OCI-LY3 (cell line): ENCODE results near the gene ESRRG.

Experiments
- H2AFZ ChIP-seq: fragments of 200-600, 300-600 bp; shearing (Covaris generic); 2 replicates; pipeline ENCODE4 v1.6.0; 2014; ENCODE audit warnings: antibody characterized with exemption, low read depth, low read length
- H3K27ac ChIP-seq: fragments of 200-600, 300-600 bp; sonication (generic); 2 replicates; pipeline ENCODE4 v1.5.1; 2014; ENCODE audit warnings: mild to moderate bottlenecking, low read length, moderate library complexity, mixed read lengths
- H3K27me3 ChIP-seq: fragments of 200-600, 300-600 bp; sonication (generic); 2 replicates; pipeline ENCODE4 v1.6.1; 2014; ENCODE audit warnings: low read depth, low read length, mixed read lengths
- H3K36me3 ChIP-seq: fragments of 200-600, 300-600 bp; sonication (generic); replicated peaks from 2 replicates; pipeline ENCODE3; 2014; ENCODE audit warnings: low read depth, low read length, mixed read lengths
- H3K4me1 ChIP-seq: fragments of 300-600, 200-600 bp; sonication (generic); 2 replicates; pipeline ENCODE4 v1.6.1; 2014; ENCODE audit warnings: low read length, mixed read lengths
- H3K4me2 ChIP-seq: fragments of 200-600, 300-600 bp; sonication (generic); 2 replicates; pipeline ENCODE4 v1.6.1; 2014; ENCODE audit warnings: low read length, mixed read lengths
- H3K4me3 ChIP-seq: fragments of 300-600, 200-600 bp; sonication (generic); 2 replicates; pipeline ENCODE4 v1.5.1; 2014; ENCODE audit warnings: antibody characterized with exemption, mild to moderate bottlenecking, low read length, moderate library complexity
- H3K79me2 ChIP-seq: fragments of 300-600, 200-600 bp; shearing (Covaris generic); 2 replicates; pipeline ENCODE4 v1.6.1; 2014; ENCODE audit warnings: mild to moderate bottlenecking, low read length, mixed read lengths
- H3K9ac ChIP-seq: fragments of 300-600, 200-600 bp; shearing (Covaris generic); 2 replicates; pipeline ENCODE4 v1.6.0; 2014; ENCODE audit warnings: mild to moderate bottlenecking, low read length, moderate library complexity
- H3K9me3 ChIP-seq: fragments of 200-600, 300-600 bp; shearing (Covaris generic); 2 replicates; pipeline ENCODE4 v1.6.1; 2014; ENCODE audit warnings: low read length, mixed read lengths; ENCODE audit not compliant: insufficient read depth
- H4K20me1 ChIP-seq: fragments of 200-600, 300-600 bp; sonication (generic); 2 replicates; pipeline ENCODE4 v1.6.1; 2016; ENCODE audit warnings: low read length, mixed read lengths; ENCODE audit not compliant: insufficient read depth
- CTCF ChIP-seq: fragments of 200-600, 300-600 bp; sonication (generic); IDR thresholded peaks from 2 replicates; pipeline ENCODE4 v1.5.1; 2014; ENCODE audit warnings: antibody characterized with exemption, low read length, low read depth
- EZH2phosphoT487 ChIP-seq: fragments of 200-600 bp; shearing (Covaris generic); IDR thresholded peaks from 2 replicates; pipeline ENCODE4 v1.6.1; 2018; ENCODE audit warnings: antibody characterized with exemption, mixed run types, low read depth

Gene ESRRG

GRCh38 chr1:216665856-216666255 is 57.4 kb downstream of the ESRRG start:
- H4K20me1 ChIP-seq: no peaks in the 10 kb centered on the region
- no peaks in the 10 kb centered on the region for H3K9me3 ChIP-seq
- H3K9ac ChIP-seq: no peak overlapping the region
- no peaks in the 10 kb centered on the region; the same call in 1 of the 2 replicates for H3K27me3 ChIP-seq
- no peaks in the 10 kb centered on the region for H3K4me1 ChIP-seq
- H3K4me3 ChIP-seq: no peak overlapping the region
- no peak for TF ChIP-seq CTCF
- no peaks in the 10 kb centered on the region for H3K79me2 ChIP-seq
- H3K27ac ChIP-seq: no peak overlapping the region
- H3K4me2 ChIP-seq: no peak overlapping the region
- no peaks in the 10 kb centered on the region for H3K36me3 ChIP-seq
- H2AFZ ChIP-seq: no peak overlapping the region

DNA sequence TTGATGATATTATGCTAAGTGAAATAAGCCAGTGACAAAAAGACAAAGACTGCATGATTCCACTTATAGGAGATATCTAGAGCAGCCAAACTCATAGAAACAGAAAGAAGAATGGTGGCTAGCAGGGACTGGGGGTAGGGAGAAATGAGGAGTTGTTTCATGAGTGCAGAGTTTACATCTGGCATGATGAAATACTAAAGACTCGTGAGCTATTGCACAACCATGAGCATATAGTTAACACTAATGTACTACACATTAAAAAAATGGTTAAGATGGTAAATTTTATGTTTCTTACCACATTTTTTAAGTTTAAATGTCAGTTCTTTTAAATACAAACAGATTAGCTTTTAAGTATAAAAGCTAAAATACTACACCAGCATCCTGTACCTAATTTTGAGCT is 57.8 kb downstream of the ESRRG start:
- H3K4me2 ChIP-seq: no peak overlapping the region
- H3K27me3 ChIP-seq: no peaks in the 10 kb centered on the region; the same call in 1 of the 2 replicates
- TF ChIP-seq EZH2phosphoT487 (no peak), CTCF (no peak)
- H3K4me3 ChIP-seq: no peak overlapping the region
- H3K4me1 ChIP-seq: no peaks in the 10 kb centered on the region
- no peaks in the 10 kb centered on the region for H3K36me3 ChIP-seq
- H3K9ac ChIP-seq: no peak overlapping the region
- H4K20me1 ChIP-seq: no peaks in the 10 kb centered on the region
- H2AFZ ChIP-seq: no peak overlapping the region
- H3K27ac ChIP-seq: no peak overlapping the region
- no peaks in the 10 kb centered on the region for H3K79me2 ChIP-seq
- no peaks in the 10 kb centered on the region for H3K9me3 ChIP-seq

DNA sequence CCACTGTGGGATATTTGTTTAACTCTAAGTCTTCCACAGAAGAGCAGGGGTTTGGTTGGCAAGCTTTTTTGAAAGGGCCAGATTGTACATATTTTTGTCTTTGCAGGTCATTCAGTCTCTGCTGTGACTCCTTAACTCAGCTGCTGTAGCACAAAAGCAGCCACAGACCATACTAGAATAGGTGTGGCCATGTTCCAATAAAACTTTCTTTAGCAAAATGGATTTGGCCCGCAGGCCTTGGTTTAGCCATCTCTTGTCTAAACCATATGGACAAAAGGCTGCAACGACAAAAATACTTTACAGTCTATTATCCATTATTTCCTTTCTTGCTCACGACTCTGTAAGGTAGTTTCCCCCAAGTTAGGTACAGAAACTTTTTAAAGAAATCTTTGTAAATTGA is 60.5 kb downstream of the ESRRG start:
- TF ChIP-seq EZH2phosphoT487 (no peak), CTCF (no peak)
- no peak overlapping the region for H3K9ac ChIP-seq
- H3K4me3 ChIP-seq: no peak overlapping the region
- no peaks in the 10 kb centered on the region for H3K36me3 ChIP-seq
- H3K9me3 ChIP-seq: no peaks in the 10 kb centered on the region
- H3K27ac ChIP-seq: no peak overlapping the region
- no peaks in the 10 kb centered on the region for H3K4me1 ChIP-seq
- H3K27me3 ChIP-seq: peaks cover 7% of the 10 kb centered on the region; the same call in 1 of the 2 replicates
- no peak overlapping the region for H3K4me2 ChIP-seq
- H2AFZ ChIP-seq: no peak overlapping the region
- no peaks in the 10 kb centered on the region for H4K20me1 ChIP-seq
- no peaks in the 10 kb centered on the region for H3K79me2 ChIP-seq

GRCh38 chr1:216660561-216660960 is 62.7 kb downstream of the ESRRG start:
- H3K4me3 ChIP-seq: no peak overlapping the region
- no peaks in the 10 kb centered on the region for H3K9me3 ChIP-seq
- H3K27me3 ChIP-seq: peaks cover 7% of the 10 kb centered on the region; the same call in 1 of the 2 replicates
- H3K4me2 ChIP-seq: no peak overlapping the region
- TF ChIP-seq EZH2phosphoT487: no peak
- TF ChIP-seq CTCF: no peak
- no peak overlapping the region for H3K27ac ChIP-seq
- no peak overlapping the region for H2AFZ ChIP-seq
- no peaks in the 10 kb centered on the region for H3K79me2 ChIP-seq
- no peaks in the 10 kb centered on the region for H4K20me1 ChIP-seq
- H3K4me1 ChIP-seq: no peaks in the 10 kb centered on the region
- no peaks in the 10 kb centered on the region for H3K36me3 ChIP-seq
- no peak overlapping the region for H3K9ac ChIP-seq
